ENCODE measurements around the gene OXTR. TPM values are rescaled to one million over a fixed set of nuclear protein-coding genes. Genes with fewer than 3 reads are reported as not detected.

Gene OXTR
- total RNA-seq (2014; rRNA removed; shearing (Covaris generic)), result 0.13 and 0.60 TPM in 2 replicates

- DNase-seq (ENCODE audit: low spot score), result no peak
Observed at GRCh38 chr3:8769088-8769822, at the start of gene OXTR. Gene OXTR, minus strand, starts transcription at chr3:8769613. Its CDS starts 1,426 bp downstream, at chr3:8768187.

- DNase-seq (ENCODE audit: low spot score), result no peak
Observed at GRCh38 chr3:8817486-8817885, 48.1 kb upstream of the OXTR start.

DNA sequence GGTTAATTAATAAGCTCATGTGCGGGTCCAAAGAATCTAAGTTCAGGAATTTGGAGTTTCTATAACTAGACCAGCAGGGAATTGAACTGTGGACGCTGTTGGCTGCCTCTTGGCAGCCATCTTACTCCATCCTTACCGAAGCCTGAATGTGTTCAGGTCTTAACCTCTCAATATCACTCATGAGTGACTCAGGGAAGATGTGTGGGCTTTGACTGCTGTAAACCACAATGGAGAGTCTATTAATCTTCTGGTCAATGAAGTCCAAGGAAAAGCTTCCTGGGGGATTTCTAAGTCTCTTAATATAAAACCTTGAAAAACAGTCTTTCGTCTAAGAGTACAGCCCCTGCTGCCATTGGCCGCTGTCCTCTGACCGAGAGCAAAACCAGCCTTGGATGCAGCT lies 46.7 kb upstream of the OXTR start:
- no peak for DNase-seq (ENCODE audit: low spot score)

DNA sequence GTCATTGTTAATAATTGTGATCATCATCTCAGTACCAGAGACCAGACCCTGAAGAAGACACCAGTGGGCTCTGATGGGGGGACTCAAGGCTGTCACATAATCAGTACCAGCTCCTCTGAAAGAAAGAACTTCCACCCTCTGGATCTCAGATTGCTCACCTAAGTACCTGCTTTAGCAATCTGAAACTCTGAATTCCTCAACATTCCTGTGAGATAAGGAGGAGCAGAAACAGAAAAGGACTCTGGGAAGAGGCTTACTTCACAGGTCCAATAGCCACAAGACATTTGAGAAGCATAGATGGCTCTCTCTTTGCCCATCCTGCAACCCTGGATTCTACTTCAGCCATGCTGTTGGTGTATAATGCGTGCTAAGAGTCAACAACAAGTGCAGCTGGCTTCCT lies 44.0 kb upstream of the OXTR start:
- no peak for DNase-seq (ENCODE audit: low spot score)

- DNase-seq (ENCODE audit: low spot score), result no peak
Observed at GRCh38 chr3:8810561-8810960, 41.1 kb upstream of the OXTR start.

- no peak for DNase-seq (ENCODE audit: low spot score)
Observed at GRCh38 chr3:8805774-8806173, 36.4 kb upstream of the OXTR start.

DNA sequence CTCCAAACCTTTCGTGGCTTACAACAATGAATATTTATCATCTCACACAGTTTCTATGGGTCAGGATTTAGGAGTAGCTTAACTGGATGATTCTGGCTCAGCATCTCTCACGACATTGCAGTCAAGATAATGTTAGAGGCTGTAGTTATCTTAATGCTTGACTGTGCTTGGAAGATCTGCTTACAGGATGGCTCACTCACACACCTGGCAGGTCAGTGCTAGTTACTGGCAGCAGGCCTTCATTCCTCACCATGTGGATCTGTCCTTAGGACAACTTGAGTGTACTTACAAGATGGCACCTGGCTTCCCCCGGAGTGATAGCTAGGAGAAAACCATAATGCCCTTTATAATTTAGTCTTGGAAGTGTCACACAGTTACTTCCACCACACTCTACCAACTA lies 32.8 kb upstream of the OXTR start:
- no peak for DNase-seq (ENCODE audit: low spot score)

GRCh38 chr3:8800016-8800415 lies 30.6 kb upstream of the OXTR start:
- no peak for DNase-seq (ENCODE audit: low spot score)

GRCh38 chr3:8794247-8794646 lies 24.8 kb upstream of the OXTR start:
- DNase-seq (ENCODE audit: low spot score), result no peak

- DNase-seq (ENCODE audit: low spot score), result no peak
Observed at GRCh38 chr3:8793242-8793641, 23.8 kb upstream of the OXTR start.

DNA sequence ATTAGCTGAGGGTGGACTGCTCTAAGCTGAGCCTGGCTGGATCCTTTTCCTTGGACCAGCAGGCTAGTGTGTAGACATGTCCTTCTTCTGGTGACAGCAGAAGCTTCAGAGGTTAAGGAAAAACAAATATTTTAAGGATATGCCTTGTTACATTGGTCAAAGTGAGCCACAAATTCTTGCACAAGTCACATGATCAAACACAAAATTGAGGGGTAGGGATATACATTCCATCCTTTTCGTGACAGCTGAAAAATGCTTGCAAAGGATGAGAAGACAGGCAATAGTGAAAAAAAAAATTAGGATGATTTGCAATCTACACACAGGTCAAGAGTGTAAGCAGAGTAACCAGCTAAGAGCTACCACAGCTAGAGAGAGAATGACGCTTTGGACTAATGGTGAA lies 21.1 kb upstream of the OXTR start:
- DNase-seq (ENCODE audit: low spot score), result no peak

GRCh38 chr3:8784676-8785435 lies 15.4 kb upstream of the OXTR start:
- DNase-seq (ENCODE audit: low spot score), result no peak

GRCh38 chr3:8780279-8780678 lies 10.9 kb upstream of the OXTR start:
- no peak for DNase-seq (ENCODE audit: low spot score)

- DNase-seq (ENCODE audit: low spot score), result no peak
Observed at GRCh38 chr3:8778475-8778874, 9.1 kb upstream of the OXTR start.

DNA sequence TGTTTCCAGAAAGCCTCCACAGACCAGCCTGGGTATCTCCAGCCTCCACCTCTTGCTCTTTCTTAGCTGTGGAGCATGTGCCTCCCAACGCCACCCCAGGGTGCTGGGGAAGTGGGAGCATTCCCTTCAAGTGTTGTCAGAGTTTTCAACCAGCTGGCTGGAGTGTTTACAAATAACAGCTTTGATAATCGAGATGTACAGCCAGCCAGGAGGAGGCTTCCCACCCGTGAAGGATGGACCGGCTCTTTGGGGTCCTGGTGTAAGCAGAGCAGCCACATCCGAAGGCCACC lies 8.5 kb upstream of the OXTR start:
- DNase-seq (ENCODE audit: low spot score), result no peak

- no peak for DNase-seq (ENCODE audit: low spot score)
Observed at GRCh38 chr3:8777201-8777977, 8.0 kb upstream of the OXTR start.

DNA sequence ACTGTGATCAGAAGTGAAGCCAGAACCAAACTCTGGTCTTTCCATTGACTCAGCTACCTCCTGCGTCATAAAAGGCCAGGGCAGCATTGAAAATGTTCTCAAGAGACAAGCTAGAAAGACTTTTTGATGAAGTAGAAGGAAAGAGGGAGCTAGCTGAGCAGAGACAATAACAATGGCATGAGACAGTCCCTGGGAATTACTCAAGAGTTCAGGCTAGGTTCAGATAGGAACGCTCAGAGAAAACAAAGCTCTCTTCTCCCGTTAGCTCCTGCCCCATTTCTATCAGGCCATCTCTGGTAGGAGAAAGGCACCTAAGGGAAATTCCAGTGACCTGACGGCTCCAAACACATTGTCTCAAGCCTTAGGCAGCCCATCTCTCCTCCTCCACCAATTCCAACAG lies 7.0 kb upstream of the OXTR start:
- no peak for DNase-seq (ENCODE audit: low spot score)

DNA sequence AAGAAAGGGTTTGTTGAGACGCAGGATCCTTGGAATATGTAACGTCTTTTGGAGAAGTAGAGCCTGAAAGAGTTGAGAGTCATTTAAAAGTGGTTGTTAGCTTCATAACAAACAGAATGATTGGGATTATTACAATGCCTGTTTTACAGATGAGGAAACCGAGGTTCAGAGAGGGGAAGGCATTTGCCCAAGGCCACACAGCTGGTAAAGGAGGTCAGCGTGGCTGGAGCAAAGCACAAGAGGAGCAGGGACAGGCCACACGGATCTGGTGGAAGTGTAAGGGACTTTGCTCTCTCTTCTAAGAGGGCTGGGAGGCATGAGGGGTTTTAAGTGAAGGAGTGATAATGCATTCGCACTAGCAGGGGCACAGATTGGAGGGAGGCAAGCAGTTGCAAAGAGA lies 6.2 kb upstream of the OXTR start:
- no peak for DNase-seq (ENCODE audit: low spot score)

GRCh38 chr3:8775181-8775580 lies 5.8 kb upstream of the OXTR start:
- no peak for DNase-seq (ENCODE audit: low spot score)

- DNase-seq (ENCODE audit: low spot score), result no peak
Observed at GRCh38 chr3:8773941-8774542, 4.6 kb upstream of the OXTR start.

DNA sequence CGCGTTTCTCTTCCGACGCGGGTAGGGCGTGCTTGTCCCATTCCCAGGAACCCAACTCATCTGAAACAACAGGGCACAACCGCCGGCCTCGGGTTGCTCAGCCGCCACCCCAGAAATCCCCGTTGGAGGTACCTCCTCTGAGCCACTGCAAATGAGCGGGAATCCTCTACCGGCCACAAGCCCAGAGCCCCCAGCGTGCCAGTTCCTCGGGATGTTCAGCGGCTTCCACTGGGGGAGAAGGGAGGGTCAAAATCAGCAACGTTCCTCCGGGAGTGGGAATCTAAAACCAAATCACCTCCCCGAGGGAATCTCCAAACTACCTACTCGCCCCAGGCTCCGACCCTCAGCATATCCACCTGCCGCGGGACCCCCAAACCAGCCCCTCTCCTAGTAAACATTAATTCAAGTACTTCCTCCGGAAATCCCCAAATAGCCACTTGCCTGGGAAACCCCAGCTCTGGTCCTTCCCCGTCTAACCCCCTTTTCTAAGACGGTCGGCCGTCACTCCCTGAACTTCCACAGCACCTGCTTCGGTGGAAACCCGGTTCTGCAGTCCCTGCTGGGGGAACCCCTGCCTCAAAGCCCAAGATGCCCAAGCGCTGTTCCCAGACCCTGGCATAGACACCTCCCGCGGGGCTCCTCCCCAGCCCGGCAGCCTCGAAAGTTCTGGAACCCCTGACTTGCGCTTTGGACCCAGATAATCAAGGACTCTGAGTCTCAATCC lies 887 bp downstream of the OXTR start:
- no peak for DNase-seq (ENCODE audit: low spot score)
